Suppressor macrophage treated with lipopolysaccharide for 1 hour (primary cell): ENCODE data around the gene CNIH2.
A peak's percentile ranks its signal among the peaks of the same experiment; 100 is the strongest.
"Not testable (repeated sequence)": the region's sequence is repeated elsewhere in the genome, so short reads cannot be mapped to it uniquely, and the experiment has no call there.

ENCODE experiments used
- DNase-seq, 3 donors: peaks; one replicate each; pipeline ENCODE4 v3.0.0-alpha.2; 2020 to 2022

CNIH2 gene

DNA sequence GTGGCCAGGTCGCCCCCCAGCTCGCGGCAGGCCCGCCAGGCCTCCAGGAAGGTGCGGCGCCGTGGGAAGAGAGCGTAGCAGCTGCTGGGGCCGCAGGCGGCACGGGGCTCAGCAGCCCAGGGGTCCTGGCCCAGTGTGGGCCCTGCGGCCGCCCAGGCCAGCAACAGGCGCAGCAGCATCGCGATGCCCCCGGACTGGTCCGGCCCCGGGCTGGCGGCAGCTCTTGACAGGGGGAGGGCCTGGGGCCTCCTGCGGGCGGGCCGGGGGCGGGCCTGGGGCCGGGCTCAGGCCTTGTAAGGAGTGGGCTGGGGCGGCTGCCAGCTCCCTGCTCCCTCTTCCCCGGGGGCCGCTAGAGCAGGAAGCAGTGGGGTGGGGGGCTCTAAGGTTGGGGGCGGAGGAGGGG lies 38.9 kb downstream of the CNIH2 start, which contains the start of gene CD248:
CD248 (minus strand) TSS at position 196 of the 403 bp plus-strand sequence; CDS start at position 179, 17 bp downstream.
- no peak for DNase-seq

DNA sequence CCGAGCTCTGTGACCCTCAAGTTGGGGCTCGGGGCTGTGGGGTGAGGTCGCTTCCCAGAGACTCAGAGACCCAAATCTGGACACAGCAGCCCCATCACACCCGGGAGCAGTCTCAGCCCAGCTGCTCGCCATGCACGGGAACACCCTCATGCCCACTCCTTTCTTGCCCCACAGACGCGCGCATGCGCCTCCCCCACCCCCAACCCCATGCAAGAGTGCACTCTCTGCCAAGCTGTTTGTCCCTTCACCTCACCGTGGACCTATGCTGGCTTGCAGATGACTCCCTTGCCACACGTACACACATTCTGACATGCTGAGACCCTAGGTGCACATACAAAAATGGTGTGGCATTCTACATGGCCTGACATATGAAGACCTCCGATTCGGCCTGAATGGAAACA lies 39.3 kb downstream of the CNIH2 start:
- DNase-seq, result peak in 2 of 3 donors; percentile 47 to 70

DNA sequence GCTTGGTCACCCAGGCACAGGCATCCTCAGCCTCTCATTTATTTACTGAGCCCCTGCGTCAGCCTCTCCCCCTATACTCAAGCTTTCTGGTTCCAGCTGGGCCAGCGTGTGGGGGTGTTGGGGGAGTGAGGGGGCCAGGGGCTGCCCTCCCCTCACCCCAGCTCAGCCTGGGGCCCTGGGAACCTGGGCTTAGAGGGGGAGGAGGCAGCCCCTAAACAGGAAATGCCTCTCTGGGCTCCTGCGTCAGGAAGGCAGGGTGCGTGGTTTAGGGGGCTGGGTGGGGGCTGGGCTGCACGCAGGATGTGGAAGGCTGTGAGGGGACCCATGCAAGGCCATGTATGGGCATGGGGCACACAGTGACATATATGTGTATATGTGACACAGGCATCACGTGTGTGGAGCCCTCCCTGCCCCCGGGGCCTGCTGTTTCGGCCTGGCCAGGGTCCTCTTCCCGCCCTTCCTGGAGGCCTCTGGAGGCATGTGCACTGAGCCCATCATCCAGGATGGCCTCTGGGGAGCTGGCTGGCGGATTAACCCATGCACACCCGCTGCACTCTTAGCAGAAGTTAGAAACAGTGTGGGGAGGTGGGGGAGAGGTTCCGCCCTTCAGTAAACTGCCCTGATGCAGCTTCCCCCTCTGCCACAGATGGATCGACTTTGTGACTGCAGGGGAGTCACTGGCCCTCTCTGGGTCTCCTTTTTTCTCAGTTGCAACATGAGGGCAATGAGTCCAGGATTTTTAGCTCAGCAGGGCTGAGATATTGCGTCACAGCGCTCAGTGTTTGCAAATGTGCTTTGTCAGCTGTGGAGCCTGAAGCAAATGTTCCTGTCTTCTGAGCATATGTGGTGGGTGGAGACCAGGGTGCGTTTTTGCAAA lies 40.0 kb downstream of the CNIH2 start:
- DNase-seq, result peak; percentile 79 to 89 (median 87)

DNA sequence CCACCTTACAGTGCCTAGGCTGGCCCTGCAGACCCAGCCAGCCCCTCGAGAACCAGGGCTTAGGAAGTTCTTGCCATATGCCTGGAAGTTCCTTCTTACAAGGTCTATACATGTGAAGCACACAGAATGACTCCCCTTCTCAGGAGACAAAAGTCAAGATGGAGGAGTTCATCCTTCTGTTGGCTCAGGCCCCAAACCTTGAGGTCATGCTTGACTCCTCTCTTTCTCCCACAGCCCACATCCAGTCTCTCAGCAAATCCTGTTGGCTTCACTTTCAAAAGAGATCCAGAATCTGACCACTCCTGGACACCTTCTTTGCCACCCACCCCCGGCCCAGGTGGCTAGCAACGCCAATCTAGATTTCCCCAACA lies 40.6 kb downstream of the CNIH2 start:
- no peak for DNase-seq

DNA sequence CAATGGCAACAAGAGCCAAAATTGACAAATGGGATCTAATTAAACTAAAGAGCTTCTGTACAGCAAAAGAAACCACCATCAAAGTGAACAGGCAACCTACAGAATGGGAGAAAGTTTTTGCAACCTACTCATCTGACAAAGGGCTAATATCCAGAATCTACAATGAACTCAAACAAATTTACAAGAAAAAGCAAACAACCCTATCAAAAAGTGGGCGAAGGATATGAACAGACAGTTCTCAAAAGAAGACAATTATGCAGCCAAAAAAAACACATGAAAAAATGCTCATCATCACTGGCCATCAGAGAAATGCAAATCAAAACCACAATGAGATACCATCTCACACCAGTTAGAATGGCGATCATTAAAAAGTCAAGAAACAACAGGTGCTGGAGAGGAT lies 42.3 kb downstream of the CNIH2 start:
- DNase-seq, result not testable (repeated sequence)

DNA sequence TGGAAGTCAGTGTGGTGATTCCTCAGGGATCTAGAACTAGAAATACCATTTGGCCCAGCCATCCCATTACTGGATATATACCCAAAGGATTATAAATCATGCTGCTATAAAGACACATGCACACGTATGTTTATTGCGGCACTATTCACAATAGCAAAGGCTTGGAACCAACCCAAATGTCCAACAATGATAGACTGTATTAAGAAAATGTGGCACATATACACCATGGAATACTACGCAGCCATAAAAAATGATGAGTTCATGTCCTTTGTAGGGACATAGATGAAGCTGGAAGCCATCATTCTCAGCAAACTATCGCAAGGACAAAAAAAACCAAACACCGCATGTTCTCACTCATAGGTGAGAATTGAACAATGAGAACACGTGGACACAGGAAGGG lies 42.8 kb downstream of the CNIH2 start:
- DNase-seq, result not testable (repeated sequence)

DNA sequence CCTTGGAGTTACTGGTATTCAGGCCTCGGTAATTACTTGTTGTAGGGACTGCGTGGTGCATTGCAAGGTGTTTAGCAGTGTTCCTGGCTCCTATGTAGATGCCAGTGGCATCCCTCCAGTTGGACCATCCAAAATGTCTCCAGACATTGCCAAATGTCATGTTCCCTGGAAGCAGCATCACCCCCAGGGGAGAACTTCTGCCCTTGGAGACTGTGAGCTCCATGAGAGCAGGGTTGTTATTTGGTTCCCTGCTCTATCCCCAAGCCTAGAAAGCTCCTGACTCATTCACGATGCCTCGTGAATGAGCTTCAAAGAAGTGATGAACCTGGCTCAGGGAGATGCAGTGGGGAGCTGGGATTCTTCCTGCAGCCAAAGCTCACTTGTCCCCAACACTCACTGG lies 43.6 kb downstream of the CNIH2 start:
- DNase-seq, result no peak

DNA sequence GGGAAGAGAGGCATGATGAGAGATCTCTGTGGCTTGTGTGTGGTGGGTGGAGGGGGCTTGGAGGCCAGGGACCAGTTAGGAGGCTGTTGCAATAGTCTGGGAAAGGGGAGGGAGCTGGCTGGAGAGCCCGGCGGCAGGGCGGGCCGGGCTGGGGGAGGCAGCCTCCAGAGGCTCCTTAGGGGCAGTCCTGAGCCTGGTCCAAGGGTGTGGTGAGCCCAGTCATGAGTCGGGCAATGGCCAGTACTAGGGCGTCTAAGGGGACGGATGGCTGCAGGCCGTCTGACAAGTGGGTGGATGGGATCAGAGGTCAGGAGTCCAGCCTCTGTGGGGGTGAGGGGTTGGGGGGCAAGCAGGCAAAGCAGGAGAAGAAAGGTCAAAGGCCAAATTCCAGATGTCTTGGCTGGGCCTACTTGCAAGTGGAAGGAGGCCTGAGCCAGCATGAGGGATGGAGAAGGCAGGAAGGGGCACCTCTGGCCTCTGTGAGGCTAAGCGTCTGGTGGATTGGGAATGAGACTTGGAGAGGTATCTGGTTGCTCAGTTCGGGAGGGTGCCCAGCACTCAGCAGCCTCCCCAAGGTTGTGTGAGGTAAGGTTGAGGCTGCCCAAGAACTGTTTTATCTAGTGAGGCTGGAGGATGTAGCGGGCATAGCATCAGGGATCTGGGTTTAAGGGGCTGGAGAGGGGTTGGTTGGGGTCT lies 44.9 kb downstream of the CNIH2 start:
- DNase-seq, result no peak

DNA sequence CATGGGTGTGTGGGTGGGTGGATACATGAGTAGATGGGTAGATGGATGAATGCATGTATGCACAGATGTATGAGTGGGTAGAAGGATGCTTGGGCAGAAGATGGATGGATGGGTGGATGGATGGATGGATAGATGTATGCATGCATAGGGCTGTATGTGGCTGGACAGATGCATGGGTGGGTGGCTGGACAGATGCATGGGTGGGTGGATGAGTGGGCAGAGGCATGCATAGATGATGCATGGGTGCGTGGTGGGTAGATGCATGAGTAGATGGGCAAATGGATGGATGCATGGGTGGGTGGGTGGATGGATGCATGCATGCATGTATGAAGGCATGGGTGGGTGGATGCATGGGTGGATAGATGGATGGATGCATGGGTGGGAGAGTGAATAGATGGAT lies 45.7 kb downstream of the CNIH2 start:
- no peak for DNase-seq

DNA sequence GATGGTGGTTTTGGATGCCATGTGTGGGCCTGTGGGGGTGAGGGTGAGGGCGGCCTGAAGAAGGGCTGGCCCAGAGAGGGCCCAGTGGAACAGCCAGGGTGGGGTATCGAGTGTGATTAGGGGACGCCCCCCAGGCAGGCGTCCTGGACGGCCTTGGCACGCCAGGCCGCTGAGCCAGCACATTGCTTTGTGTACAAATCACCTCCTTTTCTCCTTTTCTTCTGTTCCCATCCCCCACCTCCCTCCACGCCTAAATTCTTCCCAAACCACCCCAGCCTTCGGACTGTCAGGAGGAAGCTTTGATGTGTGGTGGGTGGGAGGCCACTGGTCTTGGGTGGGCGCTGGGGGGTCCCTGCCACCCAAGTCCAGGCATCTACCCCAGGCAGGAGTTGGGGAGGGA lies 46.7 kb downstream of the CNIH2 start:
- DNase-seq, result no peak

DNA sequence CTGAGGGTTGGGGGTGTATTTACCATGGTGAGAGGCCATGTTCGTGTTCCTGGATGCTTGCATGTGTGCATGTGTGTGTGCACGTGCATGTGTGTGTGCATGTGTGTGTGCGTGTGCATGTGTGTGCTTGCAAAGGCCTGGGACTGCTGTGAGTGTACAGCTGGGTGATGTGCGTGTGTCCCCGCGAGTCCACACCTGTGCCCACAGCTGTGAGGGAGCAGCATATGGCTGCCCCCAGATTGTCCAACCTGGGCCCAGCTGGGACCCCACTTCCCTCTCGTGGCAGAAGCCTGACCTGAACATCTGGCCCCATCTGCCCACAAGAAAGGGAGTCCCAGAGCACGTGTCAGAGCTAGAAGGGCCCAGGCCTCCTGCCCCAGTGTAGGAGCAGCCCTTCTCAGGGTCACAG lies 47.3 kb downstream of the CNIH2 start:
- no peak for DNase-seq

DNA sequence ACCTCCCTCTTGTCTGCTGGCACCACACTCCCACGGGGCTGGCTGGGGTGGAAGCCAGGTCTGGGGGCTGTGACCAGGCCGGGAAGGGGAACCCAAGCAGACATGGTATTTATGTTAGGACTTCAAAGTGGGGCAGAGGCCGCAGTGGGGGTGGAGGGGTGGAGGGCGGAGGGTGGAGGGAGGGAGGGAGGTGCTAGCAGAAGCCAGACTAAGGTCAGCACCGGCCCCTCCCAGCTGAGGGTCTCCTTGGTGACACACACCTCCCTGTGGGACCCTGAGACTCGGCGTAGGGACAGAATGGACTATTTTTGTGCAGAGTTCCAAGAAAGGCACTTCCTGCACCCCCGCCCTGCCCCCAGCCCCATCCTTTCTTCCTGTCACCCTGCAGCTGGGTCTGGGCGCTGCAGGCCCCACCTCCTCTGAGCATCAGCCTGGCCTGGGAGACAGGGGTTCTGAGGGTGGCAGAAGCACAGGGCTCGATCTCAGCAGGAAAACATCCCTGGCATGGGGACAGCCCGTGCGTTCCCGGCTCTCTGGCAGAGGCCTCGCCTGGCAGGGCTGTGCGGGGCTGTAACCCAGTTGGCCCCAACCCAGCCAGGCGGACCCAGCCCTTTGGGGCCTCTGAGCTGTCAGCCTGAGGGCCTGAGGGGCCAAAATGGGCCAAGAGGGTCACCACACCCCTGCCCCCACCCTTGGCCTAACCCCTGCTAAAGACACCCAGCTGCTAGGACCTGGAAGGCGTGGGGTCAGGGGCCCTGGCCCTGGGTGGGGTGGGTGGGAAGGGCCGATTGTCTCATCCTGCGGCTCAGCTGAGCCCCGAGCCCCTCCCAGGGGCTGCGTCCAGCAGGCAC lies 48.5 kb downstream of the CNIH2 start:
- DNase-seq, result no peak

DNA sequence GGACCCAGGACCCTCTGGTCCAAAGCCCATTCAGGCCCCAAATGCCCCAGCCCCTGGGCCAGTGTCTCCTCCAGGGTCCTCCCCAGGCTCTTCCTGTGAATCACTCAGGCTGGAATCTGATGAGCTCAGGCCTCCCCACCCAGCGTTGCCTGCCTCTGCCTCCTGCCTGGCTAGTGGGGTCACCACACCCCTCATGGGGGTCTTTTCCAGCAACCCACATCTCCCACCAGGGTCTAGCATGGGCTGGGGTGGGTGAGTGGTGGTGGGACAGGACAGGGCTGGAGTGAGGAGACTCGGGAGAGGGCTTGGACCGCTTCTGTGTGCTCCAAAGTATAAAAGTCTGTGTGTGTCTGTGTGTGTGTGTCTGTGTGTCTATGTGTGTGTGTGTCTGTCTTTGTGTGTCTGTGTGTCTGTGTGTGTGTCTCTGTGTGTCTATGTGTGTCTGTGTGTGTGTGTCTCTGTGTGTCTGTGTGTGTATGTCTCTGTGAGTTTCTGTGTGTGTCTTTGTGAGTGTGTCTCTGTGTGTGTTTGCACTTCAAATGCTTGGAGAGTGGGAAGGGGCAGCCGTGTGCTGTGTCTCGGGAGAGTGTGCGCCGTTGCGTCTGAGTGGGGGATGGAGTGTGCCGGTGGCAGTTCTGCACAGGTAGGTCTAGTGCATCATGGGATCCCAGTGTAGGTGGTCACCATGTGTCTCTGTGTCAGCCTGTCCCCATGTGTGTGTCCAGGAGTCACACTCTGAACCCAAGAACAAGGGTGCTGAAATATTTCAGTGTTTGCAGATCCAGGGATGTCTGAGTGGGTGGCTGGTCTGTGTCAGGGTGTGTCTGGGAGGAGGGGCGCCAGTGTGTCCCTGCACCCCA lies 49.4 kb downstream of the CNIH2 start:
- DNase-seq, result no peak

DNA sequence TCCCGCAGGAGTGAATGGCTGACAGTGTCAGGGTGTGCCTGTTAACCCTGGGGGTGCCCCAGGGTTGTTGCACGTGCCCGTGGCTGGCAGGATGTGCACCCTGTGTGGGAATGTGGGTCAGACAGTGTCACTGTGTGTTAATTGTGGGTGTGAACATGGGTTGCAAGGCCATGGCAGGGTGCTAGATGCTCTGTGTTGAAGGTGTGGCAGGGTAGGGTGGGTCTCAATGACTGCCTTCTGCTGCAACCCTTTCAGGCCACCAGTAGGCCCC lies 50.0 kb downstream of the CNIH2 start:
- no peak for DNase-seq

DNA sequence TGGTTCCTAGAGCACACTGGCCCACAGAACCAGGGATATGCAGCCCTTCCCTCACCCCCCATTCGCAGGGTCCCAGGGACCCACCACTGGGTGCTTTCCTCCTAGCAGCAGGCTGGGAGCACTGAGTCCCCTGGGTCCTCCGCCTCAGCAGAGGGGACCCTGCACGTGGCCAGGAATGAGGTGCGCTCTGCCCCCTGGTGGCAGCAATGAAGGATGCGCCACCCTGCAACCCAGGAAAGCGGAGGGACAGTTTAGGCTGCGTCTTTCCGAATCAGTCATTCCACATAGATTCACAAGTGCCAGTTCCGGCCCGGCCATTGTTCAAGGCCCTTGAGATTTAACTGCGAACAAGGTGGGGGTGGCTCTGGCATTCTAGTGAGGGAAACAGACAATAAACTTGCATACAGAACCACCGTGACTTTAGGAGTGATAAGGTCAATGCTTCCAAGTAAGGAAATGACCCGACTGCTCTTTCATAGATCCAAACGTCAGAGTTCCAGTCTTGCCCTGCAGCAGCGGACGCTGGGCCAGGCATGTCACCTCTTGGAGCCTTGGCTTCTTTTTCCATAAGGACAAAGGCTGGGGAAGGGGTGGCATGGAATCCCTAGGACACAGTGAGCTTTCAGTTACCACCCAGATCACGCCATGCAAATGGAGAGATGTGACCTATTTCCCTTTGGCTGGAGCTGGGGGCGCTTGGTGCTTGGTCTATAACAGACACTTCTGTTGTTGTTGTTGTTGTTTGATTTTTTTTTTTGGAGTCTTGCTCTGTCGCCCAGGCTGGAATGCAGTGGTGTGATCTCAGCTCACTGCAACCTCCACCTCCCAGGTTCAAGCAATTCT lies 50.5 kb downstream of the CNIH2 start:
- DNase-seq, result peak; percentile 76 to 86 (median 81)

DNA sequence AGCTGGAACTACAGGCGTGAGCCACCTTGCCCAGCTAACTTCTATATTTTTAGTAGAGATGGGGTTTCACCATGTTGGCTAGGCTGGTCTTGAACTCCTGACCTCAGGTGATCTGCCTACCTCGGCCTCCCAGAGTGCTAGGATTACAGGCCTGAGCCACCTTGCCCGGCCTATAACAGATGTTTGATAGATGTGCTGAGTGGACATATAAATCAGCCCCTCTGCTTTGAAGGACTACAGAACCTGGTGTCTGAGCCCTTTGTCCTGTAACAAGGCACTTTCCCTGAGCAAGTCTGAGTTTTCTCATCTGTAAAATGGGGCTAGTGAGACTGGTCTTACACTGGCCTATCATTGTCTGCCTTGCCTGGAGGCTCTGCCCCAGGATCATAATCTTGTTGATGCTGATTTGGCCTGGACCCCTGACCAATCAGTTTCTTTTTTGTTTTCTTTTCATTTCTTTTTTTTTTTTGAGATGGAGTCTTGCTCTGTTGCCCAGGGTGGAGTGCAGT lies 51.2 kb downstream of the CNIH2 start:
- DNase-seq, result no peak

DNA sequence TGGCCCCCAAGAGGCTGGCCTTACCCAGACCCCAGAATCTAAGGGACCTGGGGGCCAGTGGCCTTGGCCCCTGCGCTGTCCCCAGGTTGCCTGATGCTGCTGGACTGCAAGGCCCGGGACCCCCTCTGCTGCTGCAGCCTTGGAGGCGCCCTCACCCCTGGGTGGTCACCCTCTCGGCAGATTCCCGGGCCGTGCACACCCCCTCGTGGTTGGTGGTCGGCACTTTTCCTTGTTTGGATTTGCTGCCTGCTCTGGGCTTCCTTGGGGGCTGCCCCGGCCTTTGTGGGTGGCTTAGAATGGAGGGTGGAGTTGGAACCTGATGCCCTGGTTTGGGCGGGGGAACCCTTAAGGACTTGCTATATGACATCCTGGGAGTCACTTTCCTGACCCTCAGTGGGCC lies 53.0 kb downstream of the CNIH2 start:
- no peak for DNase-seq

DNA sequence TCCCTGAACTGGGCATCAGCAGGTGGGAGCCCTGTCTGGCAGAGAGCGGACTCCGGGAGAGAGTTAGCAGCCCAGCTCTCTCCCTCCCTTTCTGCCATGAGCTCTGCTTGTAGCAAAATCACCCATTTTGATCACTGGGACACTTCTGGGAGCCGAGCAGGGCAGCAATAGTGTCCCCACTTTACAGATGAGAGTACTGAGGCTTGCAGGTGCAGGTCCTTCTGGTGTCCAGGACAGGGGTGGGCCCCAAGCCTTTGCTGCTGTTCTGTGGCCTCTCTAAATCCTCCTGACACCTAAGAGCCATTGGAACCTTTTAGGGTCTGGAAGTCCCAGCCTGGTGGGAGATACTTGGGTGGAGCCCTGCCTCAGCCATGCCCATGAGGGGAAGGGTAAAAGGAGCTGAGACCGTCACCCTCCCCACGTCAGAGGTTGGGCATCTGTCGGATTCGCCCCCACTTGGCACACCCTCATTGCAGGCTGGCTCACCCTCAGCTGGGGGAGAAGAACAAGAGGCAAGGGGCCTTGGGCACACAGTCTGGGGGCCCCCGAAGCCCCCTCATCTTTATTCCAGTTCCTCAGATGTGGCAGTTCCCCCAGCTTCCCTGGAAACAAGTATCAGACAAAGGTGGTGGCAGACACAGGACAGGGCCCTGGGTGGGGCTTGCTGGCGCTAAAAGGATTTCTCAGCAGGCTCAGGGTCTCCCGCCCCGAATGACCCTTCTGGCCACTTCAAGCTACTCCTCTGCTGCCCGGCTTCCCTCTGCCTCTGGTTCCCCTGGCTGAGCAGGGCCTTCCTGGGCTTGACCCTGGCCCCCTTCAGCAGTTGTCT lies 53.8 kb downstream of the CNIH2 start:
- DNase-seq, result no peak

DNA sequence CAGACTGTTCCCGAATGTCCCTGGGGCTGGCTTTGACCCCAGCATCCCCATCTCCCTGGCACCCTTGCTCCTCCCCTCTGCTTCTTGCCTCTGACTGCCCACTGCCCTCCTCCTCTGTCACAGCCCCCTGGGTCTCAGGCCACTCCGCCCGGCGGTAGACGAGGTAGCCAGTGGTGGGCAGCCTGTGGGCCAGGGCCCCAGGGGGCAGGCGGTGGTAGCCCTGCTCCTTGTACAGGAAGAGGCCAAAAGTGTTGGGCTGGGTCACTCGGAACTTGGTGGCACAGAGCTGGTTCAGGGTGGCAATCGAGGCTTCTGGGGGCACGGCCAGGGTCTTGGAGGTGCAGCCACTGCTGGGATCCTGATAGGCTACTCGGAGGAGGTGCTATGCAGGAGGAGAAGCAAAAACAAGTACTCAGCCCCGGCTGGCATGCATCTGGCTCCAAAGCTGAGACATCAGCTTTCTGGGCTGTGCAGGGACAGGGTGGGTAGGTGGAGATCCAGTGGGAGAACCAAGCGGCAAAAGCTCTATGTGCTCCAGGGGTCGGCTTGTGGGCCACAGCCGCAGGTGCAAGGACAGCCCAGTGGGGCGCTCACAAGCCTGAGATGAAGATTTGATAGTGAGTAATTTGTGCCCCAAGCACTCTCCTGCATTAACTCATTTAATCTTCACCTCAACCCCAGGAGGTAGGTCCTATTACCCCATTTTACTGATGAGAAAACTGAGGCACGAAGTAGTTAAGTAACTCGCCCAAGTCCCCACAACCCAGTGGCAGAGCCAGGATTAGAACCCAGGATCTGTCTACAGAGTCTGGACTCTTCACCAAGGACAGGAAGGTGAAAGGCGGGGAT lies 54.6 kb downstream of the CNIH2 start:
- no peak for DNase-seq
